OCI-LY7 (cell line): Measurements from ENCODE around the gene FRS2.

Experiments
- CTCF ChIP-seq: fragments of 200-600 bp; sonication (generic); conservative IDR thresholded peaks from 2 replicates; pipeline ENCODE4 v1.5.1; 2014; ENCODE audit warnings: mild to moderate bottlenecking, antibody characterized with exemption, low read length, moderate library complexity, mixed read lengths
- EZH2phosphoT487 ChIP-seq: fragments of 200-600 bp; sonication (generic); IDR thresholded peaks from 2 replicates; pipeline ENCODE4 v1.6.1; 2018; ENCODE audit warnings: low read depth, borderline replicate concordance, mild to moderate bottlenecking, mixed run types, antibody characterized with exemption, low read length, moderate library complexity, mixed read lengths

DNA sequence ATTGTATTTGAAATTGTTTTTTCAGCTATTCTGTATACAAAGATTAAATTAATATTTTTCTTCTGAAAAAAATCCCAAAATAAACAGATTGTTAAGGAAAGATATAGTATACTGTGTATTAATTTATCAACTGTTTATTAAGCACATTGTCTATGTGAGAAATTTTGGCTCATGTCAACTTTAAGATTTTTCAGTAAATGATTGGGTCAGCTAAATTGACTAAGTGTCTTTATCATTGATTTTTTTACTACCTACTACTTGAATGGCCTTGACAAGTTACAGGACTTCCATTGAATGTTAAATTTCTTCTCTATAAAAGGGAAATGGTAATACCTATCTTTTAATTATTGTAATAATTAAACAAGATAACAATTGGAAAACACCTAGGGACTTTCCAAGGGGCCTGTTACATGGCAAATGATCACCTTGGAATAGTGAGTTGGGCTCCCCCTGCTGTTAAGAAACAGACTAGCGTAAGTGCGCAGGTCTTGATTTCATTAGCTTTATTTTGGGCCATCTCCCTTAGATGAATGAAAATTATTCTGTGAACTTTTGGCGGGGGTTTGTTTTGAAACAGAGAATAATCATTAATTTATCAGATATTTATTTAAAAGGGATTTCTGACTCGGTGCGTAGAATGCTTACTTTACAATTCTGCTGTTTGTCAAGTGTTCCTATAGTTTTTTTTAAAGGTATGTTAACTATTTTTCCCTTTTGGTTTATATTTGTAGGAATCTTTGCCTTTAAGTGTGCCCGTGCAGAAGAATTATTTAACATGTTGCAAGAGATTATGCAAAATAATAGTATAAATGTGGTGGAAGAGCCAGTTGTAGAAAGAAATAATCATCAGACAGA is 100.6 kb downstream of the FRS2 start:
- TF ChIP-seq CTCF (peak; percentile 96), EZH2phosphoT487 (no peak)
